PC-3 (cell line): ENCODE measurements around the gene ZNF384. TPM values are rescaled to one million over a fixed set of nuclear protein-coding genes. Genes with fewer than 3 reads are reported as not detected.
A peak's percentile ranks its signal among the peaks of the same experiment; 100 is the strongest.

Experiments used
- ATAC-seq: fragments of 200-7000 bp; cut with Tn5 transposase; 2 replicates; pipeline ENCODE4 v1.9.1; 2020; ENCODE audit warnings: mild to moderate bottlenecking, moderate library complexity
- BruUV-seq: library from RNA; stranded (reverse); fragments of 400-500 nt; replicated peaks from 2 replicates; lab custom pipeline; 2021; lab: Mats Ljungman, UMichigan
- CTCF ChIA-PET: fragments of 300-600 bp; sonication (Branson Sonifier 250); formaldehyde crosslinking; loops from one replicate; lab custom pipeline; 2022; ENCODE audit warnings: antibody characterized with exemption; lab: Charles Lee
- POLR2A ChIA-PET: fragments of 300-600 bp; sonication (Branson Sonifier 250); formaldehyde crosslinking; loops from one replicate; lab custom pipeline; 2022; ENCODE audit warnings: antibody characterized with exemption; ENCODE audit not compliant: unreplicated experiment; lab: Charles Lee
- DNase-seq: peaks from one replicate; pipeline ENCODE4 v3.0.0-alpha.2; 2015
- H2AFZ ChIP-seq: fragments of 300-600 bp; sonication (generic); 2 replicates; pipeline ENCODE4 v1.6.0; 2016; ENCODE audit warnings: antibody characterized with exemption, low read length
- H3F3A ChIP-seq: fragments of 300-600 bp; sonication (generic); one replicate; pipeline ENCODE4 v1.6.0; 2017; ENCODE audit warnings: antibody characterized with exemption, low read length, control low read depth, mild to moderate bottlenecking; ENCODE audit not compliant: unreplicated experiment
- H3K27ac ChIP-seq: fragments of 300-600 bp; sonication (generic); 2 replicates; pipeline ENCODE4 v1.5.1; 2016; ENCODE audit warnings: mild to moderate bottlenecking, low read length
- H3K27me3 ChIP-seq: fragments of 300-600 bp; sonication (generic); 2 replicates; pipeline ENCODE4 v1.6.1; 2016; ENCODE audit warnings: low read length, mixed read lengths
- H3K36me3 ChIP-seq: fragments of 300-600 bp; sonication (generic); 2 replicates; pipeline ENCODE4 v1.6.1; 2016; ENCODE audit warnings: low read depth, mixed run types, low read length, mixed read lengths
- H3K4me1 ChIP-seq: fragments of 300-600 bp; sonication (generic); 2 replicates; pipeline ENCODE4 v1.5.1; 2016; ENCODE audit warnings: low read length; ENCODE audit not compliant: insufficient read depth
- H3K4me2 ChIP-seq: fragments of 300-600 bp; sonication (generic); 2 replicates; pipeline ENCODE4 v1.6.0; 2016; ENCODE audit warnings: low read length
- H3K4me3 ChIP-seq: fragments of 300-600 bp; sonication (generic); 2 replicates; pipeline ENCODE4 v1.5.1; 2016; ENCODE audit warnings: mild to moderate bottlenecking, low read length, mixed read lengths
- H3K79me2 ChIP-seq: fragments of 300-600 bp; sonication (generic); 2 replicates; pipeline ENCODE4 v1.6.1; 2017; ENCODE audit warnings: low read length, mixed read lengths
- H3K9ac ChIP-seq: fragments of 300-600 bp; sonication (generic); 2 replicates; pipeline ENCODE4 v1.6.0; 2016; ENCODE audit warnings: mild to moderate bottlenecking, low read length
- H3K9me2 ChIP-seq: fragments of 300-600 bp; sonication (generic); replicated peaks from 2 replicates; pipeline ENCODE4 v1.6.1; 2016; ENCODE audit warnings: mixed run types, low read length, mixed read lengths
- H3K9me3 ChIP-seq: fragments of 300-600 bp; sonication (generic); 2 replicates; pipeline ENCODE4 v1.6.1; 2016; ENCODE audit warnings: low read length, mixed read lengths
- H4K20me1 ChIP-seq: fragments of 300-600 bp; sonication (generic); 2 replicates; pipeline ENCODE4 v1.6.1; 2016; ENCODE audit warnings: low read length, mixed read lengths
- EZH2 ChIP-seq: fragments of 300-600 bp; sonication (generic); IDR thresholded peaks from one replicate; pipeline ENCODE4 v1.6.1; 2017; ENCODE audit warnings: antibody characterized with exemption, mild to moderate bottlenecking, low read length; ENCODE audit not compliant: unreplicated experiment
- EZH2phosphoT487 ChIP-seq: fragments of 300-600 bp; sonication (generic); IDR thresholded peaks from 2 replicates; pipeline ENCODE4 v1.6.1; 2018; ENCODE audit warnings: mild to moderate bottlenecking, antibody characterized with exemption, low read length, borderline replicate concordance
- intact Hi-C: fragments of 100-400 bp; cut with micrococcal nuclease; formaldehyde crosslinking; loops from 2 replicates; pipeline ENCODE4 v1.9.0; 2023
- total RNA-seq: library from RNA; depleted of rRNA; stranded (reverse); fragments of >200 nt; gene quantifications from 2 replicates; pipeline ENCODE4 v1.2.3, GENCODE V29; 2014
- TF ChIP-seq, protein P1 (sequence below): fragments of 300-600 bp; sonication (generic); conservative IDR thresholded peaks from 2 replicates; pipeline ENCODE4 v1.5.1; 2017; ENCODE audit warnings: antibody characterized with exemption, low read depth, mild to moderate bottlenecking, low read length

The ZNF384 gene
- total RNA-seq, 1 experiment from 2014 or later: 22.3 TPM

DNA sequence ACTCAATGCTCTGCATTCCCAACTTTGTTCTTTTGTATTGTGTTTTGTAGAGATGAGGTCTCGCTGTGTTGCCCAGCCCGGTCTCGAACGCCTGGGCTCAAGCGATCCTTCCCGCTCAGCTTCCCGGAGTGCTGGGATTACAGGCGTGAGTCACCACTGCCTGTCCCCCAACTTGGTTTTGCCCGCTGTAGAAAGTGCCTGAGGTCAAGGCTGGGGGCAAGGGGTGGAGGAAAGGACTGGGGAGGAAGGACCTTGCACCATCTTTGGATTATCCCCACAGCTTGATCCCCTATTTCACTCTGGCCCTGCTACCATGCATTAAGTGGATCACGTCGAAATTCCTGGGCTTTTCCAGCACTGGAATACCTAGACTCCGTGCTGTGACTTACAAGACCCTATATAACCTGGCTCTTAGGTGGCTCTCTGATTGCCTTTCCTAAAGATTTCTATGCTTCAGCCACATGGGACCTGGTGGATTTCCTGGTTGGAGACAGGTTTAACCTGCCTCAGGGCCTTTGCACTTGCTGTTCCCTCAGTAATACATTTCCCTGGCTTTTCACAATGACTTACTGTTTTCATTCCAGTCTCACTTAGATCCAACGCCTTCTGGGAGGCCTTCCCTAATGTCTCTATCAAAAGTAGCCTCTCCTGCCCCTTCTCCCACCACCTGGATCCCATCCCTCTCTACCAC is 12.0 kb upstream of the ZNF384 start:
- Histone ChIP-seq H3K4me1 (no peaks in the 10 kb centered on the region), H3K9me3 (no peaks in the 10 kb centered on the region), H3K36me3 (no peaks in the 10 kb centered on the region), H3K27me3 (peaks cover 33% of the 10 kb centered on the region), H3K27ac (no peak overlapping the region), H3K9me2 (no peaks in the 10 kb centered on the region), H3F3A (no peaks in the 10 kb centered on the region), H3K4me2 (peak overlapping the region; percentile 37; the same call in 1 of the 2 replicates), H4K20me1 (no peaks in the 10 kb centered on the region), H3K79me2 (no peaks in the 10 kb centered on the region), H2AFZ (no peak overlapping the region), H3K9ac (no peak overlapping the region), H3K4me3 (no peak overlapping the region)
- intact Hi-C loops: no loop called here
- DNase-seq: no peak
- ATAC-seq: no peak
- BruUV-seq: no TSS peak
- no peak for TF ChIP-seq EZH2
- TF ChIP-seq, protein P1, sequence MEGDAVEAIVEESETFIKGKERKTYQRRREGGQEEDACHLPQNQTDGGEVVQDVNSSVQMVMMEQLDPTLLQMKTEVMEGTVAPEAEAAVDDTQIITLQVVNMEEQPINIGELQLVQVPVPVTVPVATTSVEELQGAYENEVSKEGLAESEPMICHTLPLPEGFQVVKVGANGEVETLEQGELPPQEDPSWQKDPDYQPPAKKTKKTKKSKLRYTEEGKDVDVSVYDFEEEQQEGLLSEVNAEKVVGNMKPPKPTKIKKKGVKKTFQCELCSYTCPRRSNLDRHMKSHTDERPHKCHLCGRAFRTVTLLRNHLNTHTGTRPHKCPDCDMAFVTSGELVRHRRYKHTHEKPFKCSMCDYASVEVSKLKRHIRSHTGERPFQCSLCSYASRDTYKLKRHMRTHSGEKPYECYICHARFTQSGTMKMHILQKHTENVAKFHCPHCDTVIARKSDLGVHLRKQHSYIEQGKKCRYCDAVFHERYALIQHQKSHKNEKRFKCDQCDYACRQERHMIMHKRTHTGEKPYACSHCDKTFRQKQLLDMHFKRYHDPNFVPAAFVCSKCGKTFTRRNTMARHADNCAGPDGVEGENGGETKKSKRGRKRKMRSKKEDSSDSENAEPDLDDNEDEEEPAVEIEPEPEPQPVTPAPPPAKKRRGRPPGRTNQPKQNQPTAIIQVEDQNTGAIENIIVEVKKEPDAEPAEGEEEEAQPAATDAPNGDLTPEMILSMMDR: no peak
- no peak for TF ChIP-seq EZH2phosphoT487
- POLR2A ChIA-PET: no interaction called here
- CTCF ChIA-PET: no interaction called here

DNA sequence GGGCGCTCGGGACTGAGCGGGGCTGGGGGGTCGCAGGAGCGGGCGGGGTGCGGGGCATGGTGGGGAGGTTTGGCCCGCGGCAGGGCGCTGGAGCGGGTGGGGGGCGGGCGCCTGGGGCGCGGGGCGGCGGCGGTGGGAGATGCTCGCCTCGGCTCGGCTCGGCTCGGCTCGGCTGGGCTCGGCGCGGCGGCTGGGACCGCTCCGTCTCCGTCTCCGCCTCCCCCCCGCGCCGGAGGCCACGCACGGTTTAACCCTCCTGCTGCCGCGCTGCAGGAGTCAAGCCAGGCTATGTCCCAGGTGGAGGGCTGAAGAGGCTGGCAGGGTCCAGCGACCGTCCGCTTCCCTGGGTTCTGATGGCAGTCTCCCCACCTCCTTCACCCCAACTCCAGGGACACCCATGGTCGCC is 11.5 kb upstream of the ZNF384 start, which contains the start of gene PIANP:
TSS of gene PIANP (minus strand) at position 170 of the 406 bp plus-strand sequence. CDS start 2,754 bp downstream, outside the sequence.
- ChIA-PET CTCF (no interaction called here), POLR2A (no interaction called here)
- H3K79me2 ChIP-seq: no peaks in the 10 kb centered on the region
- peaks cover 33% of the 10 kb centered on the region for H3K27me3 ChIP-seq
- H3K4me3 ChIP-seq: peak within 1 kb of the TSS; percentile 35; the same call in 1 of the 2 replicates
- TF ChIP-seq EZH2: no peak
- TF ChIP-seq EZH2phosphoT487: no peak
- TF ChIP-seq, protein P1: no peak
- H3K9me2 ChIP-seq: no peaks in the 10 kb centered on the region
- peak; percentile 35 for ATAC-seq
- no peaks in the 10 kb centered on the region for H3K36me3 ChIP-seq
- DNase-seq: no peak
- no peaks in the 10 kb centered on the region for H3F3A ChIP-seq
- intact Hi-C loops: no loop called here
- H3K9me3 ChIP-seq: no peaks in the 10 kb centered on the region
- no peak within 1 kb of the TSS for H3K9ac ChIP-seq
- no peaks in the 10 kb centered on the region for H4K20me1 ChIP-seq
- H3K4me2 ChIP-seq: peak within 1 kb of the TSS; percentile 37; the same call in 1 of the 2 replicates
- H3K4me1 ChIP-seq: no peaks in the 10 kb centered on the region
- no peak within 1 kb of the TSS for H2AFZ ChIP-seq
- no TSS peak for BruUV-seq
- H3K27ac ChIP-seq: no peak within 1 kb of the TSS
